Measurements from ENCODE around the gene FAHD2A. TPM values are rescaled to one million over a fixed set of nuclear protein-coding genes. Genes with fewer than 3 reads are reported as not detected.
A peak's percentile ranks its signal among the peaks of the same experiment; 100 is the strongest.
"Not testable (repeated sequence)": the region's sequence is repeated elsewhere in the genome, so short reads cannot be mapped to it uniquely, and the experiment has no call there.

Gene FAHD2A
- total RNA-seq, 6 experiments from 2014 or later: 62.2 to 80.1 (median 75.7) TPM

DNA sequence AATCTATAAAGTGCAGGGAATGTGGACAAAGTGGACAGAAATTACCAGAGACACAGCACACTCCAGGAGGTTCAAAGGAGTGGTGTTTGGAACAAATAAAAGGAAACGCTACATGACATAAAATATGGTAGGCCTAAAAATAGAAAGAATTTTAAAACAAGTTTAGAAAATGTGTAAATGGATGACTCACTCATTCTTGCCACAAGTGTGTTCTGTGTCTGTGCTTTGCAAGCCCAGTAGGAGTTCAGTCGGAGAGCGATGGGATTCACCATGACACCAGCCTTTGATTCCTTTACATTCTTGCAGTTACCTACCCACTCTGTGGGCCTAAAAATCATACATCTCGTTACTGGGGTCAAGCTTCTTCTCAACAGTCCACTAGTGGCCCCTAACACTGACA is 30.9 kb downstream of the FAHD2A start:
- H3K4me1 ChIP-seq; ATAC-seq; H3K27me3 ChIP-seq; H3K27ac ChIP-seq; DNase-seq; H3K4me3 ChIP-seq; H3K9me3 ChIP-seq; H3K36me3 ChIP-seq; intact Hi-C loops (cut with DNase I): not testable (repeated sequence)
- WGBS (ENCODE audit: insufficient coverage, low coverage, low lambda C conversion rate, missing lambda C conversion rate): 60% methylated on average over 1 of the region's 4 CpGs

DNA sequence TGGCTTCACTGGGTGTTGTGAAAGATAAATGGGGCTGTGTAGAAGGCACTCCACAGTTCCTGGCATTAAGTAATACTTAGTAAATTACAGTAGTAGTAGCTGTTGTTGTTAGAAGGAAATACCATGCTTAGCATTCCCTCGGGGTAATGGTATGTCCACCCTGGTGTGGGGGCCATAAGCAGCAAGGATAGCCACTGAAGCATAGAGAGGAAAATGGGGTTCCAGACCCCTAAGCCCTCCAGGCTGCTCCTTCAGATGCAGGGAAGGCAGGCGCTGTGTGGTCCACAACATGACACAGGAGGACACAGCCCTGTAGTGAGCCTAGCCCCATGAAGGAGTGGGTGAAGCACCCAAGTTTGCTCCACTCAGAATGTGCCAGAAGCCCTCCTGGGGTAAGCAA is 31.5 kb downstream of the FAHD2A start:
- intact Hi-C loops (cut with DNase I); H3K4me1 ChIP-seq; H3K27me3 ChIP-seq; H3K9me3 ChIP-seq; DNase-seq; H3K4me3 ChIP-seq; H3K36me3 ChIP-seq; H3K27ac ChIP-seq; ATAC-seq: not testable (repeated sequence)
- WGBS (ENCODE audit: insufficient coverage, low coverage, low lambda C conversion rate, missing lambda C conversion rate): no CpG with 5 or more reads among the region's 2 CpGs

DNA sequence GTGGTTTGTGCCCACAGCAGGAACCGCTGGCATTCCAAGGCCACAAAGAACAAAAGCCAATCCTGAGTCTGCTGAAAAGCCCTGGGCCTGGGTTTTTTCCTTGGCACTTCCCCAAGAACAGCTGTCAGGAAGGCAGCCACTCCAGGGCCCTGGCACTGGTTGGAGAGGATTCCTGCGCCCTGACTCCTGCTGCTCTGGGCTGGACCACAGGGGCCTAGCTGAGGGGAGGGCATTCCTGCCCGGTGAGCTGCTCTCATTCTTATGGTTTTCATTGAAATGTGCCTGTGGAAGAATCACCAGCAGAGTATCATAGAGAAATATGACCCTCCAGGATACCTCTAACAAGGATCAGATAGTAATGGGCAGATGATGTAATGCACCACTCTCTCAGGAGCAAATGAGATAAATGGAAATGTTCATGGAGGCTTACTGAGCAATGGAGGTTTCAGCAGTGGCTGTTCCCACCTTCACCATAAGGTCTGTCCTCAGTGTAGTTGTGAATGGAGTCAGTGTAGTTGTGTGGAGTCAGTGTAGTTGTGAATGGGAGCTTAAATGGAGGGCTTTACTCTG is 32.1 kb downstream of the FAHD2A start:
- ATAC-seq (peak; percentile 3 to 24 (median 14)), DNase-seq (peak in 1 of 3 donors; percentile 36)
- intact Hi-C loops (cut with DNase I); H3K27me3 ChIP-seq; H3K9me3 ChIP-seq; H3K4me3 ChIP-seq; H3K36me3 ChIP-seq; H3K4me1 ChIP-seq; H3K27ac ChIP-seq: not testable (repeated sequence)
- no CpG with 5 or more reads among the region's 3 CpGs for WGBS (ENCODE audit: insufficient coverage, low coverage, low lambda C conversion rate, missing lambda C conversion rate)

DNA sequence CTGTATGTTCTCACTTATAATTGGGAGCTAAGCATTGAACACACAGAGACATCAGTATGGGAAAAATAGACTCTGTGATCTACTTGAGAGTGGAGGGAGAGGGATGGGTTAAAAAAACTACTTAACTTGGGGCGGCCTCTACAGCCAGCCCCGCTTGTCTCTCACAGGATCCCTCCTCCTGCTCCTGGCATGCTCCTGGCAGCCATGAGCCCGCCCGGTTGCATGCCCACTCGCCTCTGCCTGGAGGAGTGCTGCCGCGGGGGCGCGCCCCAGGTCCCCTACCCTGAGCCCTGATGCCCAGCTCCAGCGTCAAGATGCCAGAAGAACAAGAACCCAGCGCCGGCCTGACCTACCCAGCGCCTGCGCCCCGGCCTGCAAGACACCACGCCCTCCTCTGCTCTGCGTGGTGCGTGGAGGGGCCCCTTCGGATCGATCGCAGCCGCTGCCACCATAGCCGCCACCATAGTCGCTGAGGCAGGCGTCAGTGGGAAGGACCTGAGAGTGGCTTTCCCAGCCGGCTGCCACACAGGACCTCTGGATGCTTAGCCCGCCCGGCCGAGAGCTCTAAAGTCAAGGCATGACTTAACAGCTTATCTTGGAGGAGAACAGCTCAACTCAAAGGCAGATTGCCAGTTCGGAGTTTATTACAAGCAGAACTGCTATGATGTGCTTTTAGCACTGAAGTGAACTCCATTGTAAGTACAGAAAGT is 32.8 kb downstream of the FAHD2A start:
- H3K4me1 ChIP-seq; H3K4me3 ChIP-seq; ATAC-seq; H3K27ac ChIP-seq; H3K27me3 ChIP-seq; DNase-seq; H3K9me3 ChIP-seq; H3K36me3 ChIP-seq; intact Hi-C loops (cut with DNase I): not testable (repeated sequence)
- WGBS (ENCODE audit: insufficient coverage, low coverage, low lambda C conversion rate, missing lambda C conversion rate): no CpG with 5 or more reads among the region's 30 CpGs

DNA sequence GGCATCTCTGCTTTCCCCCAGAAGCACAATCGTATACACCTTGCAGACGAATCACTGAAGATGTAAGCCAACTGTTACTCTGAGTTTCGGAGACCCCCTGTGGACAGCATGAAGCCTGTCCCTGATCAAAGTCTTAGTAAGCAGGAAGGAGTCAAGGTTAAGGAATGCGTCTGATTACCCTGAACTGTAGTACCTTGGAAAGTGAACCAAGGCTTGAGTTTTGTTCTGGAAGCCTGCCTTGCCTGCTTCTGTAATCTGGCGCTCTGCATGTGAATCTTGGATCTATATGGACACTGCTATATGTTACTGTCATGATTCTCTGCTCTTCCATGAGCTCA is 33.3 kb downstream of the FAHD2A start:
- H3K4me1 ChIP-seq; ATAC-seq; intact Hi-C loops (cut with DNase I); H3K27me3 ChIP-seq; H3K36me3 ChIP-seq; H3K4me3 ChIP-seq; H3K9me3 ChIP-seq; H3K27ac ChIP-seq; DNase-seq: not testable (repeated sequence)
- WGBS (ENCODE audit: insufficient coverage, low coverage, low lambda C conversion rate, missing lambda C conversion rate): 72% methylated on average over 2 of the region's 5 CpGs

DNA sequence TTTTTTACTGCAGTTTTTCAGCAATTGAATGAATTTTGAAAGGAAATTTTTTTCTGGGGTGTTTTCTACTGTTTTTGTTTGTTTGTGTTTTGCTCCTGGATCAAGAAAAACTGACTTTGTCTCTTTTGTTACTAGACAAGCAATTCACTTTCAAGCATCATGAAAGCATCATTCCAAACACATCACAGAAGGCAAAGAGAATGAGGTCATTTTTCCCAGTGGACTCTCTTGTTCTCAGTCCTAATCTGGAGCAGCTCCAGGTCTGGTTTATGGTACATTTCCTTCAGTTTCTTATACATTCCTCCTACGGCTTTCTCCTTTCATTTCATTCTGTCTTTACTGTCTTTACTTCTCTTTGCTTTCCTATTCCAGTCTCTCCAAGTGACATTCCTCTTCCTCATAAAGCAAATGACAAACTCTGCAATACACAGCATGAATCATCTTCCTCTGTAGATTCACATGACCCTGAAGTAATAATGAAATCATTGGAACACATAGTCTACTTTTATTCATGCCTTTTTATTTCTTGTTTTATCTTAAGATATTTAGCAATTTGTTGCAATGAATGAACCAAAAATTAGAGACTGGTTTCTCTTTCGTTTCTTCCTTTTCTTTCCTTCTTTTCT is 40.1 kb downstream of the FAHD2A start:
- H3K36me3 ChIP-seq; H3K27me3 ChIP-seq; DNase-seq; H3K9me3 ChIP-seq; H3K27ac ChIP-seq; H3K4me3 ChIP-seq; H3K4me1 ChIP-seq; intact Hi-C loops (cut with DNase I): not testable (repeated sequence)
- WGBS (ENCODE audit: insufficient coverage, low coverage, low lambda C conversion rate, missing lambda C conversion rate): no CpG with 5 or more reads among the region's 2 CpGs
- peak in 1 of 4 donors; percentile 78 for ATAC-seq

DNA sequence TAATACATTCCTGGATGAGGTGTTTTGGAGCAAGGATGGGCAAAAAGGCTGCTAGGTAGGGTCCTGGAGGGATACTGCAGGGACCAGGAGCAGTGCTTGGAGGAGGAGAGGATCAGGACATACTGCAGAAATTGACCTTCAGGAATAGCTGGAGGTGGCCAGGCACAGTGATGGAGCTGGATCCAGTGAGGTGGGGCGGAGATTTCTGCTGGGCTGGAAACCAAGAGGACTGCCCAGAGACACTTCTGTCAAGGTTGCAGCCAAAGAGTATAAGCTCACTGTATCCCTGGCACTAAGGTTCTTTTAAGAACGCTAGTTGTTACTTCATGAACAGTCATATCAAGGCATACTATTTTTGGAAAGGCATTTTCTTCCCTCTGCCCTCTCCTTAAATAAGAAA is 42.8 kb downstream of the FAHD2A start:
- intact Hi-C loops (cut with DNase I); H3K36me3 ChIP-seq; H3K9me3 ChIP-seq; DNase-seq; H3K27me3 ChIP-seq; H3K4me3 ChIP-seq; ATAC-seq; H3K27ac ChIP-seq; H3K4me1 ChIP-seq: not testable (repeated sequence)
- no CpG with 5 or more reads among the region's 2 CpGs for WGBS (ENCODE audit: insufficient coverage, low coverage, low lambda C conversion rate, missing lambda C conversion rate)

DNA sequence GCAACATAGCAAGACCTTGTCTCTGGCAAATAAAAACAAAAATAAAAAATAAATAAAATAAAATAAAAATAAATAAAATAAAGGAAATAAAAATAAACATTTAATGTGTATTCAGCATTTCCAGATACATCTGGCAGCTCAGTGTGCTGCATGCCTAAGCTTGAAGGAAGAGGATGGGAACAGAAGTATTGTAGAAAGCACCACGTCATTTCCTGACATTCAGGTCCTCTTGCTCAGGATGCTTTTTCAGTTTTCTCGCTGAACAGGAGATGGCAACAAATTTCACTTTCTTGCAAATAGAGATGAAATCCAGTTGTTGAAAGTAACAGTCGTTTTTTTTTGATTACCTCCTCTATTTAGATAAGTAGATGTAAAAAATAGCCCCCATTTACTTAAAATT is 60.8 kb downstream of the FAHD2A start:
- DNase-seq; H3K36me3 ChIP-seq; H3K4me3 ChIP-seq; ATAC-seq; intact Hi-C loops (cut with DNase I); H3K4me1 ChIP-seq; H3K27ac ChIP-seq; H3K9me3 ChIP-seq; H3K27me3 ChIP-seq: not testable (repeated sequence)
- WGBS (ENCODE audit: insufficient coverage, low coverage, low lambda C conversion rate, missing lambda C conversion rate): no CpG with 5 or more reads among the region's 3 CpGs

Small RNAs within 50 kb of the gene (small RNA-seq; reads per million reads assigned to genes)
- gene AC133104.2: 0 reads per million in 2 experiments

Other genes starting within 250 kb of the FAHD2A start
- 1 to 10 TPM; 2.0 to 8.1 (median 5.4) TPM for gene ZNF514, start 242.9 kb upstream of the FAHD2A start, total RNA-seq
- 1 to 10 TPM; 1.1 to 2.0 (median 1.8) TPM for gene ZNF2, start 236.9 kb upstream of the FAHD2A start, total RNA-seq
- gene ZNF892, start 195.2 kb upstream of the FAHD2A start, total RNA-seq: 1 to 10 TPM in 4 of 6 experiments, under 1 TPM in 2; 0.48 to 2.3 (median 1.1) TPM
- under 1 TPM; 0.06 to 0.64 (median 0.43) TPM for gene PROM2, start 128.3 kb upstream of the FAHD2A start, total RNA-seq
- gene KCNIP3, start 105.4 kb upstream of the FAHD2A start, total RNA-seq: 1 to 10 TPM in 4 of 6 experiments, under 1 TPM in 2; 0.46 to 3.3 (median 1.2) TPM
- gene TRIM43B, start 82.0 kb downstream of the FAHD2A start, total RNA-seq: not detected
- not detected for gene TRIM43, start 189.3 kb downstream of the FAHD2A start, total RNA-seq

Data from right lobe of liver (tissue), 6 donors.